ENCODE data around the gene KRT77. TPM values are rescaled to one million over a fixed set of nuclear protein-coding genes. Genes with fewer than 3 reads are reported as not detected.

KRT77 gene
- total and polyA plus RNA-seq, 2 experiments from 2014 or later, result not detected

- no peaks in the 10 kb centered on the region for H3K36me3 Mint-ChIP-seq (ENCODE audit: low read depth)
- H3K27ac ChIP-seq (ENCODE audit: low read depth), result no peak overlapping the region
Observed at GRCh38 chr12:52672321-52672933, 30.9 kb downstream of the KRT77 start.

More at GRCh38 chr12:52672321-52672933, 30.9 kb downstream of the KRT77 start:
- ATAC-seq (no peak), DNase-seq (ENCODE audit: low spot score) (no peak)
- Histone ChIP-seq H3K4me2 (no peak overlapping the region), H3K79me2 (replicated peaks; ENCODE audit: insufficient read depth) (no peaks in the 10 kb centered on the region), H4K20me1 (replicated peaks; ENCODE audit: insufficient read depth) (no peaks in the 10 kb centered on the region), H3K36me3 (ENCODE audit: insufficient read depth) (no peaks in the 10 kb centered on the region), H3F3A (replicated peaks; ENCODE audit: low read depth) (no peaks in the 10 kb centered on the region), H3K4me1 (ENCODE audit: insufficient read depth) (no peaks in the 10 kb centered on the region), H3K4me3 (no peak overlapping the region), H2AFZ (no peak overlapping the region), H3K27me3 (ENCODE audit: insufficient read depth) (no peaks in the 10 kb centered on the region), H3K9me2 (ENCODE audit: insufficient read depth) (no peaks in the 10 kb centered on the region)
- Mint-ChIP-seq H3K4me1 (no peaks in the 10 kb centered on the region), H3K27me3 (ENCODE audit: insufficient read depth, low read depth, poor library complexity) (no peaks in the 10 kb centered on the region), H3K27ac (no peak overlapping the region), H3K9me3 (no peaks in the 10 kb centered on the region), H3K4me3 (no peak overlapping the region)
- TF ChIP-seq STAT1 (IDR thresholded peaks at IDR 0.05; ENCODE audit: unreplicated experiment) (no peak), JUNB (IDR thresholded peaks at IDR 0.05; ENCODE audit: unreplicated experiment) (no peak), ZNF331 (CRISPR knock-in tag; IDR thresholded peaks at IDR 0.05; ENCODE audit: low read depth) (no peak), CTCF (conservative IDR thresholded peaks at IDR 0.05; ENCODE audit: low read depth in 2 of 2) (no peak), REST (IDR thresholded peaks at IDR 0.05; ENCODE audit: unreplicated experiment) (no peak), NANOG (IDR thresholded peaks at IDR 0.05; ENCODE audit: borderline replicate concordance) (no peak)

All from GM23338 (cell line).